H9 (cell line): Measurements from ENCODE around the gene GTF2F2. TPM values are rescaled to one million over a fixed set of nuclear protein-coding genes. Genes with fewer than 3 reads are reported as not detected.
A peak's percentile ranks its signal among the peaks of the same experiment; 100 is the strongest.

Experiments used
- DNase-seq: peaks from one replicate; pipeline ENCODE4 v3.0.0-alpha.2; 2017
- H2AFZ ChIP-seq: one replicate; pipeline ENCODE4 v1.6.1; 2013; ENCODE audit warnings: mild to moderate bottlenecking, low read length, control low read depth, moderate library complexity
- H2AK5ac ChIP-seq: 2 replicates; pipeline ENCODE4 v1.6.1; 2013; ENCODE audit warnings: low read length, control low read depth, mixed read lengths; ENCODE audit not compliant: insufficient read length
- H2BK120ac ChIP-seq: one replicate; pipeline ENCODE4 v1.6.1; 2013; ENCODE audit warnings: low read depth, mild to moderate bottlenecking, low read length, control low read depth, inconsistent platforms; ENCODE audit not compliant: poor library complexity, severe bottlenecking
- H2BK12ac ChIP-seq: 2 replicates; pipeline ENCODE4 v1.6.1; 2013; ENCODE audit warnings: low read length, control low read depth, mixed read lengths, low read depth; ENCODE audit not compliant: insufficient read length
- H2BK15ac ChIP-seq: 2 replicates; pipeline ENCODE4 v1.6.1; 2013; ENCODE audit warnings: low read depth, low read length, control low read depth
- H2BK20ac ChIP-seq: one replicate; pipeline ENCODE4 v1.6.1; 2013; ENCODE audit warnings: low read depth, mild to moderate bottlenecking, low read length, control low read depth, inconsistent platforms; ENCODE audit not compliant: poor library complexity, severe bottlenecking
- H2BK5ac ChIP-seq: 2 replicates; pipeline ENCODE4 v1.6.1; 2013; ENCODE audit warnings: low read length, control low read depth, mixed read lengths; ENCODE audit not compliant: insufficient read length
- H3K14ac ChIP-seq: 2 replicates; pipeline ENCODE4 v1.6.1; 2013; ENCODE audit warnings: low read length, control low read depth; ENCODE audit not compliant: insufficient read depth
- H3K18ac ChIP-seq: 2 replicates; pipeline ENCODE4 v1.6.1; 2013; ENCODE audit warnings: low read depth, mild to moderate bottlenecking, mixed read lengths, low read length, control low read depth; ENCODE audit not compliant: insufficient read length
- H3K23ac ChIP-seq: 2 replicates; pipeline ENCODE4 v1.6.1; 2013; ENCODE audit warnings: low read length, control low read depth, mixed read lengths, low read depth; ENCODE audit not compliant: insufficient read length
- H3K23me2 ChIP-seq: 2 replicates; pipeline ENCODE4 v1.6.1; 2013; ENCODE audit warnings: low read depth, mild to moderate bottlenecking, mixed read lengths, low read length, control low read depth; ENCODE audit not compliant: insufficient read length, poor library complexity, severe bottlenecking
- H3K27ac ChIP-seq: 2 replicates; pipeline ENCODE4 v1.5.1; 2013; ENCODE audit warnings: low read length, control low read depth, mixed read lengths, low read depth; ENCODE audit not compliant: insufficient read length
- H3K27me3 ChIP-seq: 2 replicates; pipeline ENCODE4 v1.6.1; 2013; ENCODE audit warnings: low read length, control low read depth, inconsistent platforms; ENCODE audit not compliant: insufficient read depth
- H3K4ac ChIP-seq: 2 replicates; pipeline ENCODE4 v1.6.1; 2013; ENCODE audit warnings: low read depth, mild to moderate bottlenecking, control low read depth, inconsistent platforms, low read length, moderate library complexity
- H3K4me1 ChIP-seq: 2 replicates; pipeline ENCODE4 v1.6.1; 2013; ENCODE audit warnings: low read length, control low read depth, inconsistent platforms; ENCODE audit not compliant: insufficient read depth
- H3K4me2 ChIP-seq: 2 replicates; pipeline ENCODE4 v1.6.1; 2013; ENCODE audit warnings: low read length, control low read depth, mixed read lengths; ENCODE audit not compliant: insufficient read length, insufficient read depth
- H3K56ac ChIP-seq: 2 replicates; pipeline ENCODE4 v1.6.1; 2013; ENCODE audit warnings: low read depth, mild to moderate bottlenecking, mixed read lengths, low read length, control low read depth; ENCODE audit not compliant: insufficient read length
- H3K79me1 ChIP-seq: 2 replicates; pipeline ENCODE4 v1.6.1; 2013; ENCODE audit warnings: low read depth, mild to moderate bottlenecking, moderate library complexity, low read length, control low read depth, inconsistent platforms; ENCODE audit not compliant: insufficient read depth, poor library complexity, severe bottlenecking
- H3K79me2 ChIP-seq: 2 replicates; pipeline ENCODE4 v1.6.1; 2013; ENCODE audit warnings: low read length, control low read depth, inconsistent platforms; ENCODE audit not compliant: insufficient read depth
- H3K9ac ChIP-seq: 2 replicates; pipeline ENCODE4 v1.6.1; 2013; ENCODE audit warnings: low read length, control low read depth, mixed read lengths; ENCODE audit not compliant: insufficient read length; ENCODE audit errors: extremely low read depth
- H3K9me3 ChIP-seq: one replicate; pipeline ENCODE4 v1.6.1; 2013; ENCODE audit warnings: low read depth, low read length, inconsistent platforms; ENCODE audit not compliant: control insufficient read depth
- H3T11ph ChIP-seq: one replicate; pipeline ENCODE4 v1.6.1; 2013; ENCODE audit warnings: mild to moderate bottlenecking, low read length, control low read depth, inconsistent platforms
- H4K20me1 ChIP-seq: one replicate; pipeline ENCODE4 v1.6.1; 2013; ENCODE audit not compliant: control insufficient read depth, insufficient read length, insufficient read depth
- H4K5ac ChIP-seq: 2 replicates; pipeline ENCODE4 v1.6.1; 2013; ENCODE audit warnings: low read depth, mild to moderate bottlenecking, mixed read lengths, low read length, control low read depth; ENCODE audit not compliant: insufficient read length
- H4K8ac ChIP-seq: replicated peaks from 2 replicates; pipeline ENCODE4 v1.6.1; 2013; ENCODE audit warnings: low read length, control low read depth, mixed read lengths, low read depth; ENCODE audit not compliant: insufficient read length
- H4K91ac ChIP-seq: 2 replicates; pipeline ENCODE4 v1.6.1; 2013; ENCODE audit warnings: low read depth, mild to moderate bottlenecking, moderate library complexity, mixed read lengths, low read length, control low read depth; ENCODE audit not compliant: insufficient read length
- H3K27ac Mint-ChIP-seq, 3 experiments: 2 replicates in 2 of 3; 3 replicates in 1 of 3; pipeline ENCODE4 v1.8.0; 2020 to 2021; ENCODE audit warnings: mixed read lengths in 3 of 3, mild to moderate bottlenecking in 1 of 3, moderate library complexity in 1 of 3
- H3K27me3 Mint-ChIP-seq: 2 replicates; pipeline ENCODE4 v1.8.0; 2021; ENCODE audit warnings: low read depth, mild to moderate bottlenecking, moderate library complexity, mixed read lengths
- H3K36me3 Mint-ChIP-seq, 3 experiments: 2 replicates in 2 of 3; 3 replicates in 1 of 3; pipeline ENCODE4 v1.8.0; 2020 to 2021; ENCODE audit warnings: low read depth in 3 of 3, mixed read lengths in 3 of 3; ENCODE audit not compliant: insufficient read depth in 1 of 3
- H3K4me1 Mint-ChIP-seq, 2 experiments: 2 replicates each; pipeline ENCODE4 v1.8.0; 2020; ENCODE audit warnings: mixed read lengths in 2 of 2
- H3K4me3 Mint-ChIP-seq, 2 experiments: 2 replicates in 1 of 2; 3 replicates in 1 of 2; pipeline ENCODE4 v1.8.0; 2020 to 2021; ENCODE audit warnings: mild to moderate bottlenecking in 2 of 2, mixed read lengths in 2 of 2, moderate library complexity in 1 of 2
- H3K9me3 Mint-ChIP-seq, 2 experiments: 2 replicates in 1 of 2; 3 replicates in 1 of 2; pipeline ENCODE4 v1.8.0; 2020; ENCODE audit warnings: mild to moderate bottlenecking in 2 of 2, mixed read lengths in 2 of 2, moderate library complexity in 1 of 2
- CTCF ChIP-seq: fragments of 200-600 bp; sonication (generic); conservative IDR thresholded peaks from 3 replicates; pipeline ENCODE4 v1.8.0; 2021; ENCODE audit warnings: antibody characterized with exemption, mild to moderate bottlenecking
- WGBS: extraction: QIAGEN DNeasy Blood & Tissue Kit; methylation state at CpG from one replicate; pipeline ENCODE4 v1.1.7; 2013; ENCODE audit warnings: missing lambda C conversion rate, low lambda C conversion rate, mixed read lengths; ENCODE audit not compliant: insufficient read length; ENCODE audit errors: extremely low coverage; 5-methylcytosine and 5-hydroxymethylcytosine counted together
- total RNA-seq: library from RNA; stranded (reverse); gene quantifications from 2 replicates; pipeline ENCODE4 v1.2.1, GENCODE V29; 2021

GTF2F2 gene
- total RNA-seq, 1 experiment from 2014 or later: 29.6 TPM

GRCh38 chr13:45292176-45292575, 171.9 kb downstream of the GTF2F2 start:
- Mint-ChIP-seq H3K4me1 (peaks cover 6 to 11% of the 10 kb centered on the region in 2 experiments; a peak in 2 of 4 replicates), H3K4me3 (no peak overlapping the region), H3K36me3 (peaks cover 0 to 5% (median 5%) of the 10 kb centered on the region in 3 experiments; a peak in 4 of 7 replicates), H3K27me3 (no peaks in the 10 kb centered on the region), H3K9me3 (no peaks in the 10 kb centered on the region), H3K27ac (no peak overlapping the region; a peak in 1 of 7 replicates)
- H3K14ac ChIP-seq: no peak overlapping the region
- H3K79me2 ChIP-seq: no peaks in the 10 kb centered on the region
- no peak overlapping the region for H3K18ac ChIP-seq
- peak; percentile 9 for DNase-seq
- H2AK5ac ChIP-seq: no peak overlapping the region
- H3K9ac ChIP-seq: no peak overlapping the region
- no peak overlapping the region for H2BK15ac ChIP-seq
- no peaks in the 10 kb centered on the region for H3K9me3 ChIP-seq
- no peak overlapping the region for H3K4ac ChIP-seq
- no peak overlapping the region for H2BK5ac ChIP-seq
- no peak overlapping the region for H3K27ac ChIP-seq
- no peaks in the 10 kb centered on the region for H4K20me1 ChIP-seq
- no peak overlapping the region for H2BK120ac ChIP-seq
- H3K27me3 ChIP-seq: no peaks in the 10 kb centered on the region
- no peaks in the 10 kb centered on the region for H3K79me1 ChIP-seq
- H2BK12ac ChIP-seq: no peak overlapping the region
- no CpG with 5 or more reads among the region's 1 CpG for WGBS
- H3K4me1 ChIP-seq: no peaks in the 10 kb centered on the region
- no peak overlapping the region for H3K56ac ChIP-seq
- no peak overlapping the region for H3K4me2 ChIP-seq
- TF ChIP-seq CTCF: no peak
- no peak overlapping the region for H4K91ac ChIP-seq
- no peak overlapping the region for H3K23ac ChIP-seq
- no peak overlapping the region for H3T11ph ChIP-seq
- H4K5ac ChIP-seq: no peak overlapping the region
- H4K8ac ChIP-seq: no peak overlapping the region
- H2BK20ac ChIP-seq: no peak overlapping the region
- no peaks in the 10 kb centered on the region for H3K23me2 ChIP-seq
- H2AFZ ChIP-seq: no peak overlapping the region
